Mononuclear cell (primary cell): ENCODE measurements around the gene TNFRSF1B. TPM values are rescaled to one million over a fixed set of nuclear protein-coding genes. Genes with fewer than 3 reads are reported as not detected.
A peak's percentile ranks its signal among the peaks of the same experiment; 100 is the strongest.

Experiments used
- H3K27me3 ChIP-seq: 2 replicates; pipeline ENCODE4 v1.6.0; 2011; ENCODE audit warnings: low read length, control low read depth; ENCODE audit not compliant: insufficient read depth
- H3K4me1 ChIP-seq: 2 replicates; pipeline ENCODE4 v1.5.1; 2011; ENCODE audit warnings: mild to moderate bottlenecking, low read length, control low read depth; ENCODE audit not compliant: insufficient read depth
- H3K4me3 ChIP-seq: 2 replicates; pipeline ENCODE4 v1.5.1; 2011; ENCODE audit warnings: mild to moderate bottlenecking, low read length, moderate library complexity
- H3K9me3 ChIP-seq: 2 replicates; pipeline ENCODE4 v1.5.1; 2011; ENCODE audit warnings: low read depth, mild to moderate bottlenecking, control low read depth, low read length
- total RNA-seq: library from RNA; depleted of rRNA; stranded (reverse); fragments of >200 nt; gene quantifications from one replicate; pipeline ENCODE4 v1.2.3, GENCODE V29; 2012

Gene TNFRSF1B
- total RNA-seq, 1 donor = 210 TPM

GRCh38 chr1:12184008-12184681, 17.4 kb downstream of the TNFRSF1B start:
- Histone ChIP-seq H3K27me3 (no peaks in the 10 kb centered on the region), H3K4me1 (peaks cover 85% of the 10 kb centered on the region), H3K4me3 (peak overlapping the region; percentile 19), H3K9me3 (no peaks in the 10 kb centered on the region)

DNA sequence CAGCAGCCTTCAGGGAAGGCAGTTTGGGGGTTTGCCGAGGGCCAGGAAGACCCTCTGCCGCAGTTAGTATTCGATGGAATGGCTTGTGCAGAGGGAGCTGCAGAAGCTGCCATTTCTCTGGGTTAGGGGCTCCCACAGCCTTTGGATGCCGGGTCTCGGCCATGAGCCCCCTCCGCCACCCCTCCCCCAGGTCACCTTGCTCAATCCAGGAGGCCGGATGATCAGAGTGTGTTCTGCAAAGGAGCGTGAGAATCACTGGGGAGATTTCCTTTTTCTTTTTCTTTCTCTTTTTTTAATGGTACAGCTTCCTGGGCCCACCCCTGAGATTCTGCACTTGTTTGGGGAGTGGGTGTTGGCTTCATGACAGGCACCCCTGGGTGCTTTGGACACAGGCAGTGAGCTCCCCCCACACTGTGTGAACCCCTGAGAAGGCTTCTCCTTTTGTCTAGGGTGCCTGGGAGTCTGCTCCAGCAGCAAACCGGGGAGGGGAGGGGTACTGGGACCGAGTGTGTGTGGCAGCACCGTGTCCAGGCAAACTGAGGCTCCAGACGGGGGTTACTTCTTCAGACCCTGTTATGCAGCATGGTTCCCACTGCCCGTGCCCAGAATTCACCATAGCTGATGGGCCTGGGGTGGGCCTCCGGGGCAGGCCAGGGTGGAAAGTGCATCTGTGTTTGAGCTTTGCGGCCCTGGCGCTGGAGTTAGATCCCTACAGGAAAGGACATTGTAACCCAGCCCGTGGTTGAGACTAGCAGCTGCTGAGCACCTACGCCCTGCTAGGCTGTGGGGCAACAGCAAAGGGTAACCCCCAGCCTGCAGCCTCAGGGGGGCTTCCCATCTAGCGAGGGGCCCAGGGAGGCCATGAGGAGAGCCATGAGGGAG, 18.5 kb downstream of the TNFRSF1B start:
- H3K27me3 ChIP-seq = no peaks in the 10 kb centered on the region
- H3K4me3 ChIP-seq = peak overlapping the region; percentile 19
- H3K4me1 ChIP-seq = peaks cover 73% of the 10 kb centered on the region
- no peaks in the 10 kb centered on the region for H3K9me3 ChIP-seq

GRCh38 chr1:12185918-12186678, 19.3 kb downstream of the TNFRSF1B start:
- H3K9me3 ChIP-seq = no peaks in the 10 kb centered on the region
- H3K27me3 ChIP-seq = no peaks in the 10 kb centered on the region
- H3K4me3 ChIP-seq = no peak overlapping the region
- H3K4me1 ChIP-seq = peaks cover 65% of the 10 kb centered on the region

DNA sequence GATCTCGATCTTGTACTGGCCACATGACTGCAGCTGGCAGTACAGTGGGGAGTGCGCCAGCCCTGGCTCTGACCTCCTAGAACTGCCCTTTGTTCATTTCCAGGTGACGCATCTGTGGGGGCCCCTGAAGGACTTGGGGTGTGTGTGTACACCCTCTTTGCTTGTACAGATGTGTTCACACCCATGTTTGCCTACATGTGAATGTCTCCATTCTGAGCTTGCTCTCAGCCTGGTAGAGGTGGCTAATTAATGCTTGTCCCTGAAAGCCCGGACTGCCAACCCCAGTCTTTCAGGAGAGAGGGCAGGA, 19.8 kb downstream of the TNFRSF1B start:
- no peaks in the 10 kb centered on the region for H3K9me3 ChIP-seq
- no peaks in the 10 kb centered on the region for H3K27me3 ChIP-seq
- H3K4me1 ChIP-seq = peaks cover 60% of the 10 kb centered on the region
- H3K4me3 ChIP-seq = no peak overlapping the region

GRCh38 chr1:12188115-12188514, 21.3 kb downstream of the TNFRSF1B start:
- H3K4me1 ChIP-seq = peaks cover 49% of the 10 kb centered on the region
- no peak overlapping the region for H3K4me3 ChIP-seq
- no peaks in the 10 kb centered on the region for H3K9me3 ChIP-seq

GRCh38 chr1:12188657-12189327, 22.0 kb downstream of the TNFRSF1B start:
- Histone ChIP-seq H3K27me3 (no peaks in the 10 kb centered on the region), H3K9me3 (no peaks in the 10 kb centered on the region), H3K4me3 (no peak overlapping the region), H3K4me1 (peaks cover 51% of the 10 kb centered on the region)

More at GRCh38 chr1:12188115-12188514, 21.3 kb downstream of the TNFRSF1B start:
- H3K27me3 ChIP-seq = no peaks in the 10 kb centered on the region

DNA sequence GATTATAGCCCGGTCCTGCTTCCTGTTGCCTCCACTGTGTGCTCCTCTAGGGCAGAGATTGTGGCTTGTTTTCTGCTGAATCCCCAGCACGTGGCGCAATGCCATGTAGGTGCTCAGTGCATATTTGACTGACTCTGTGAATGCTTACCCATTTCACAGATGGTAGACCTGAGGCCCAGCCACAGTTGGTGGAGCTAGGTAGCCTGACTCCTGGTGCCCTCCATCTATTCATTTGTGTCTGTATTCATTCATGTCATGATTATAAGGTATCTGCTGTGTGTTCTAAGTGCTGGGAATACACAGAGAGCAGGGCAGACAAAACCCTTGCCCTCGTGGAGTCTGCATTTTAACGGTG, 22.5 kb downstream of the TNFRSF1B start:
- Histone ChIP-seq H3K4me1 (peaks cover 51% of the 10 kb centered on the region), H3K9me3 (no peaks in the 10 kb centered on the region), H3K4me3 (no peak overlapping the region), H3K27me3 (no peaks in the 10 kb centered on the region)

- H3K9me3 ChIP-seq = no peaks in the 10 kb centered on the region
- peaks cover 51% of the 10 kb centered on the region for H3K4me1 ChIP-seq
- no peaks in the 10 kb centered on the region for H3K27me3 ChIP-seq
- H3K4me3 ChIP-seq = no peak overlapping the region
These were observed 24.6 kb downstream of the TNFRSF1B start for GRCh38 chr1:12191242-12192032.

DNA sequence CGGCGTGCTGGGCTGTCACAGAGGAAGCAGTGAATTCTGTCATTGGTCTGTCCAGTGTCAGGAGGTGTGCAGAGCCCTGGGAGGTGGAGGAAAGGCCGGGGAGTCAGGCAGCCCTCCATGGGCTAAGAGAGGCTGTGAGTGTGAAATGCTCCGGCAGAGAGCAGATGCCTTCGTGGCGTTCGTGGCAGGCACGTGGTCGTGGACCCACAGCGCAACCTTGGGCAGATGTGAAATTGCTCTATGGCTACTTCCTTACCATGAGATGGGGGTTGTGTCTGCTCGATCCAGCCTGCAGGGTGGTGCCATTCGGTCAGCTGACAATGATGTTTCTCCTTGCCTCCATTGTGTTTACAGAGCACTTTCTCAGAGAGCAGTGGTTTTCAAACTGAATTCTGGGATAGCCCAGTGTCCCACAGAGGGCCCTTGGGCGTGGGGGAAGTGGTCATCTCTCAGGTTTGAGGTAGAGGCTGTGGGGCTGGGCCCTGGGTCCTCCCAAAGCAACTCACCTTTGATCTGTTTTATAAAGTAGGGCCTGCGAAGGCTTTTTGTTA, 27.9 kb downstream of the TNFRSF1B start:
- Histone ChIP-seq H3K27me3 (no peaks in the 10 kb centered on the region), H3K4me1 (peaks cover 51% of the 10 kb centered on the region), H3K9me3 (no peaks in the 10 kb centered on the region), H3K4me3 (no peak overlapping the region)

- Histone ChIP-seq H3K4me3 (no peak overlapping the region), H3K9me3 (no peaks in the 10 kb centered on the region), H3K27me3 (no peaks in the 10 kb centered on the region), H3K4me1 (peaks cover 54% of the 10 kb centered on the region)
These were observed 28.6 kb downstream of the TNFRSF1B start for GRCh38 chr1:12195416-12195815.

DNA sequence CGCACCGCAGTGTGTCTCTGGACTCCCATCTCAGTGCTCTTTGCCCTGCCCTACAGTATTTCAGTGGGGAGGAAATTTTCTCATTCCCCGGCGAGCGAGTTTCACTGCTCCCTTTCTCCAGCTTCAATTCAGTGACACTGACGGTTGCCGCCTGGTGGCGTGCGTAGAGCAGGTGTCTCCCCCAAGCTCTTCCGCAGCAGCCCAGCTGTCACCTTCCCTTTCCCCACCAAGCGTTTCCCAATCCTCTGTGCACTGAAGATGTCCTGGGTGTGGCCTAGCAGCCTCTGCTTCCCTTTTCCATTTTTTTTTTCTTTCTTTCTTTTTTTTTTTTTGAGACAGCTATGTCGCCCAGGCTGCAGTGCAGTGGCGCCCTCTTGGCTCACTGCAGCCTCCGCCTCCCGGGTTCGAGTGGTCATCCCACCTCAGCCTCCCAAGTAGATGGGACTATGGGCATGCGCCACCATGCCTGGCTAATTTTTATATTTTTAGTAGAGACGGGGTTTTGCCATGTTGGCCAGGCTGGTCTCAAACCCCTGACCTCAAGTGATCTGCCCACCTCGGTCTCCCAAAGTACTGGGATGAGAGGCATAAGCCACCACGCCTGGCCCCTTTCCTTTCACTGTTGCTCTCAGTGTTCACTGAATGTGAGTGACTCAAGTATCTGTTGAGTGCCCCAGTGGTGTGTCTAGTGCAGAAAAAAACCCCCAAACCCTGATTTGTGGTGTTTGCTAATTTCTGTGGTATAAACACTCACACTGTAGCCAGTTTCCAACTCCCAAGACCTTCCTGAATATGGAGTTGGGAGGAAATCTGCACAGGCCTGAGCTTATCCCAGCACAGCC, 30.1 kb downstream of the TNFRSF1B start:
- no peak overlapping the region for H3K4me3 ChIP-seq
- H3K9me3 ChIP-seq = no peaks in the 10 kb centered on the region
- no peaks in the 10 kb centered on the region for H3K27me3 ChIP-seq
- peaks cover 65% of the 10 kb centered on the region for H3K4me1 ChIP-seq

DNA sequence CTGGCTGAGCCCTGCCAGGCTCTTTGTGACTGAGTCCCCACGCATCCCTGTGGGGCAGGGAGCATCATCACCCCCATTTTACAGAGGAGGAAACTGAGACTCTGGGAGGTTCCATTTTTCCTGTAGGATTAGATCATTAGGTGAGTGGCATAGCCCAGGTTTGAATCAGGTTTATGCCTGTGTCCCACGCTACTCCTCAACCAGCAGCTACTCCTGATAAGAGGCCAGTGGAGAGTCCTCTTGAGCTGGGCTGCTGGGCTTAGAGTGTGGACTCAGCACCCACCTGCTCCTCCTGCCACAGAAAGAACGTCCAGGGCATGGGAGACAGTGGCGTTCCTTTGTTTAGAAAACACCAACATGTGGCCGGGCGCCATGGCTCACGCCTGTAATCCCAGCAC, 30.7 kb downstream of the TNFRSF1B start:
- H3K9me3 ChIP-seq = no peaks in the 10 kb centered on the region
- H3K4me3 ChIP-seq = no peak overlapping the region
- H3K4me1 ChIP-seq = peaks cover 70% of the 10 kb centered on the region
- no peaks in the 10 kb centered on the region for H3K27me3 ChIP-seq

DNA sequence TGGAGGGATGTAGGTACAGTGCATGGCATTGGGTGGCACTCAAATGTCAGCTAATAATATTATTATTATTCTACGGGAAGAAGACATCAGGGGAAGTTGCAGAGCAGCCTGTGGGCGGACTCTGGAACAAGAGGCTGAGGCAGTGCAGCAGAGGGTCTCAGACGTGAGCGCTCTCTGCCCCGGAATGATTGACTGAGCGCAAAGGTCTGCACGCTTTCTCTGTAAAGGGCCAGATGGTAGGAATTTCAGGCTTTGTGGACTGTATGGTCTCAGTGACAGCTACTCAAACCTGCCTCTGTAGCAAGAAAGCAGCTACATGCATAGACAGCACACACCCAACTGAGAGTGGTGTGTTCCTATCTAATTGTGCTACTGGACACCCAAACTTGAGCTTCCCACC, 33.4 kb downstream of the TNFRSF1B start:
- Histone ChIP-seq H3K4me1 (peaks cover 64% of the 10 kb centered on the region), H3K27me3 (no peaks in the 10 kb centered on the region)

More for the DNA sequence above, 33.4 kb downstream of the TNFRSF1B start:
- Histone ChIP-seq H3K4me3 (no peak overlapping the region), H3K9me3 (no peaks in the 10 kb centered on the region)
